ENCODE data around the gene ACTR2. TPM values are rescaled to one million over a fixed set of nuclear protein-coding genes. Genes with fewer than 3 reads are reported as not detected.

Gene ACTR2
- total and polyA plus RNA-seq, 9 of the 15 experiments (the other 6 are each of a cell fraction or from before 2014, with no cell fraction given) = 47.3 to 239 (median 108) TPM

DNA sequence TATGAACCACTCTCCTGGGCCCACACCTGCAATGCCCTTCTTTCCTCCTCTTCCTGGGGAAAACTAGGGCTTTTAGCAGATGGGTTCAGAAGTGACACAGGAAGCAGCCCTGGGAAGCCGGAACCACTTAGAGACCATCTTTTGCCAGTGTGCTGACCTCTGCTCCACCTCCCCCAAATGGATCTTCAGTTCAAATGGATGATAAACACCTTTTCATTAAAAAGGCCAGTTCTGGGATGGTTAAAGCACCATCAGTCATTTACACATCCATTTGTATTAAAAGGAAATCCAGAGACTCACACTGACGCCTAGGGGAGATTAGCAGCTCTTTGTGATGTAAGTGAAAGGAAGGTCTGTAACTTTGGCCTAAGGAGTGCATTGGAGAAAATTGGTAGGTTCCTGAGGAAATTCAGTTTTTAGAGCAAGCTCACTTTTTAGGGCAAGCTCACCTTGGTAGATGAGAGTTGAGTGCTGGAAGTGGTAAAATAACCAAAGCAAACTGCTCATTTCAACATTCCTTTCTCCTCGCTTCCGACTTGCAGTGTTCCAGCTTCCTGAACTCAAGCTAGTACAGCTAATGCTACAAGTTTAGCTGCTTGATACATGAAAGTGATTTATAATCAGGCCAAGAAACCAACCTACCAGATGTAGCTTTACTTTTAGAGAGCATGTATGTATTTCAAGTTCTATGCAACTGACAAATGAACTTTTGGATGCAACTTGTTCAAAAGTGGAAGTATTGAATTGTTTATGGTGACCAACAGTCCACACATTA lies 47.7 kb downstream of the ACTR2 start (continued):
- no peak for TF ChIP-seq CSDE1 (IDR thresholded peaks at IDR 0.05)
- no peak for TF ChIP-seq ARHGAP35 (IDR thresholded peaks at IDR 0.05; ENCODE audit: partially characterized antibody)

DNA sequence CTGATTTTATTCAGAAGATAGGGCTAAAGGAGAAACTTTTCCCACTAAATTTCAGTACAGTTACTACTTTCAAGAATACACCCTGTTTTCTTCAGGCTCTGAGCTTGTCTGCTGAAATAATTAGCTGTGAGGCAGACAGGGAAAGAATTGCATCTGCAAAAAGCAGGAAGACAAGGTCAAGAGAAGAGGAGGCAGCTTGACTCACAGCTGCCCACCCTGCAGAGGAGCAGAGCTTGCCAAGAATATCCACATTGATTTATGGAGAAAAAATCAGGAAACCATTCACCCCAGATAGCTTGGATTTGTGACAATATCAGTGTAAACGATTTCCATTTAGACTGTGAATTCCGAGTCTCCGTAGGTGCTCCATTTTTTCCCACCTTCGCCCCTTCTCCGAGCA lies 49.0 kb downstream of the ACTR2 start:
- H3K36me3 ChIP-seq (ENCODE audit: control insufficient read depth, insufficient read depth, low read length) = peaks cover 16% of the 10 kb centered on the region; the same call in 2 of the 3 replicates
- H3K27ac ChIP-seq (ENCODE audit: extremely low read depth, low read depth, low read length) = no peak overlapping the region
- no peak overlapping the region for H3K4me2 ChIP-seq (ENCODE audit: insufficient read depth, low read length)
- no peak for DNase-seq (ENCODE audit: extremely low read depth in 1 of 4, low spot score in 3 of 4)
- H3K4me1 ChIP-seq (replicated peaks in 1 of 2; ENCODE audit: control insufficient read depth in 2 of 2, insufficient read depth in 2 of 2, low read length in 2 of 2) = peaks cover 4 to 17% of the 10 kb centered on the region in 2 experiments; a peak in 4 of 5 replicates
- ChIA-PET POLR2A (interaction anchor here (0.5 to 2.7 kb wide), 7 partner anchors 9 to 283 kb away, joined by 4 to 16 read pairs (median 4); no protein-coding TSS in a partner anchor), CTCF (ENCODE audit: low intra/inter-chr PET ratio) (no interaction called here)
- H3K9ac ChIP-seq (ENCODE audit: insufficient read depth in 1 of 2, low read depth in 2 of 2, low read length in 2 of 2) = no peak overlapping the region; a peak in 1 of 4 replicates
- TF ChIP-seq, protein P1, sequence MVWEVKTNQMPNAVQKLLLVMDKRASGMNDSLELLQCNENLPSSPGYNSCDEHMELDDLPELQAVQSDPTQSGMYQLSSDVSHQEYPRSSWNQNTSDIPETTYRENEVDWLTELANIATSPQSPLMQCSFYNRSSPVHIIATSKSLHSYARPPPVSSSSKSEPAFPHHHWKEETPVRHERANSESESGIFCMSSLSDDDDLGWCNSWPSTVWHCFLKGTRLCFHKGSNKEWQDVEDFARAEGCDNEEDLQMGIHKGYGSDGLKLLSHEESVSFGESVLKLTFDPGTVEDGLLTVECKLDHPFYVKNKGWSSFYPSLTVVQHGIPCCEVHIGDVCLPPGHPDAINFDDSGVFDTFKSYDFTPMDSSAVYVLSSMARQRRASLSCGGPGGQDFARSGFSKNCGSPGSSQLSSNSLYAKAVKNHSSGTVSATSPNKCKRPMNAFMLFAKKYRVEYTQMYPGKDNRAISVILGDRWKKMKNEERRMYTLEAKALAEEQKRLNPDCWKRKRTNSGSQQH (CRISPR knock-in tag; IDR thresholded peaks at IDR 0.05) = no peak
- no TSS peak for BruUV-seq (replicated peaks)
- no peak for FAIRE-seq
- no peaks in the 10 kb centered on the region for H3K79me2 ChIP-seq (ENCODE audit: control insufficient read depth, insufficient read depth, low read length)
- WGBS (ENCODE audit: insufficient coverage, low coverage, missing lambda C conversion rate) = 68% methylated on average over 5 of the region's 5 CpGs
- H2AFZ ChIP-seq (ENCODE audit: low read depth, low read length) = no peak overlapping the region
- no peaks in the 10 kb centered on the region for H3K27me3 ChIP-seq (ENCODE audit: control insufficient read depth in 2 of 2, insufficient read depth in 2 of 2, low read length in 2 of 2)
- no peak overlapping the region for H3K4me3 ChIP-seq
- in situ Hi-C loops (cut with MboI) = no loop called here
- ATAC-seq = no peak
- H3K9me3 ChIP-seq (replicated peaks; ENCODE audit: control insufficient read depth, insufficient read depth, low read depth, low read length) = no peaks in the 10 kb centered on the region
- intact Hi-C loops (cut with micrococcal nuclease) = loop anchor here (5.0 kb wide), 3 partner anchors 91 to 291 kb away; no protein-coding TSS in a partner anchor
- H3K9me1 ChIP-seq (ENCODE audit: control insufficient read depth, insufficient read depth, low read length) = no peaks in the 10 kb centered on the region
- H4K20me1 ChIP-seq (replicated peaks; ENCODE audit: control insufficient read depth, insufficient read depth, low read length) = no peaks in the 10 kb centered on the region

Data from K562 (cell line).